ENCODE data around the gene VWA5B1.

- TF ChIP-seq POLR2A (IDR thresholded peaks at IDR 0.05; ENCODE audit: low read length) (no peak), GATA1 (IDR thresholded peaks at IDR 0.05; ENCODE audit: low read depth, low read length) (no peak)
These were observed 78.3 kb downstream of the VWA5B1 start for GRCh38 chr1:20368866-20369470.
